ENCODE data around the gene SSC4D.
"Not testable (repeated sequence)": the region's sequence is repeated elsewhere in the genome, so short reads cannot be mapped to it uniquely, and the experiment has no call there.

SSC4D gene

DNA sequence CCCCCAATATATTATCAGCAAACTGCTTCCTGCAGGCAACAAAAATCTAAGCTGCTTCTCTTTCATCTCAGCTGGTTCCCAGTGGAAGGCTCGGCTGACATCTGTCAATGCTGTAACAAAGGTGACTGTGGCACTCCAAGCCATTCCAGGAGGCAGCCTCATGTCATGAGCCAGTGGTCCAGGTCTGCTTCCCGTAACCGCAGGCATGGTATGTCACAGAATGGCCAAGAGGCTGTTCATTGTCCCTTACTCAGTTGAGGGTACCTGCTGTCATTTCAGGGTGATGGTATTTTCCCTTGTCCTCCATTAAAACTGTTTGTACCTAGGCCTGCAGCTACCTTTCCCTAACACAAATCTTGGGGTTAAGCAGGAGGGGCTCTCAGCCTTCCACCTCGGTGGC, 30.9 kb upstream of the SSC4D start:
- not testable (repeated sequence) for H3K79me2 ChIP-seq (ENCODE audit: insufficient read depth, low read length); H3K4me2 ChIP-seq (ENCODE audit: insufficient read depth, low read length); H2AFZ ChIP-seq (ENCODE audit: low read depth, low read length); H3K4me3 ChIP-seq (ENCODE audit: low read depth in 1 of 2, low read length in 2 of 2); H3K27me3 ChIP-seq (ENCODE audit: insufficient read depth, low read length, poor library complexity); DNase-seq; H4K20me1 ChIP-seq (ENCODE audit: insufficient read depth, low read length); ATAC-seq (ENCODE audit: insufficient read depth, low read depth); H3K9me3 ChIP-seq (ENCODE audit: insufficient read depth, low read length, severe bottlenecking); H3K9ac ChIP-seq (ENCODE audit: low read depth, low read length); H3K27ac ChIP-seq (ENCODE audit: low read length); H3K36me3 ChIP-seq (ENCODE audit: insufficient read depth, low read length); H3K4me1 ChIP-seq (ENCODE audit: insufficient read depth, low read length)

DNA sequence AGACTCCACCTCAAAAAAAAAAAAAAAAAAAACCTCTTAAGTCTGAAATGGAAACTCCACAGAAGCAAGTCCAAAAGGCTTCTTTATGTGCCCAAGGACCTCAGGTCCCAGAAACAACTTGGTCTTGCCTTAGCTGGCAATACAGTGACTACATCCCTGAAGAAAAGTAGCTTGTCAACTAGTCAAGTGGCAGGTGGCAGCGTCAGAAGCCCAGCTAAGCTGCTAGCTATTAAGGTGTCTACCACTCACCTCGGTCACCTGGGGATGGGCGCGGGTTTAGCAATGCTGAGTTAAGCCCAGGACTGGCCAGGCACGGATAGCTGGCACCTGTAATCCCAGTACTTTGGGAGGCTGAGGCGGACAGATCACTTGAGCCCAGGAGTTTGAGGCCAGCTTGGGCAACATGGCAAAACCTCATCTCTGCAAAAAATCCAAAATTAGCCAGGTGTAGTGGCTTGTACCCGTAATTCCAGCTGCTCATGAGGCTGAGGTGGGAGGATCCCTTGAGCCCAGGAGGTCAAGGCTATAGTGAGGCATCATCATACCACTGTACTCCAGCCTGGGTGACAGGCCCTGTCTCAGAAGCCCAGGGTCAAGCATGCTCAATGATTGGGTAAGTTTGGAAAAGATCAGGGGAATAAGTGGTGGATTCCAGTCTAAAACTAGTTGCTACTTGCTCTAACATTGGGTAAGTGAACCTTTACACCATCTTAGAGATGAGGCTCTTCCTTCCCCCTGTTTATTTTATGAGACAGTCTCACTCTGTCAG, 29.8 kb upstream of the SSC4D start:
- not testable (repeated sequence) for ATAC-seq (ENCODE audit: insufficient read depth, low read depth); H3K4me2 ChIP-seq (ENCODE audit: insufficient read depth, low read length); DNase-seq

DNA sequence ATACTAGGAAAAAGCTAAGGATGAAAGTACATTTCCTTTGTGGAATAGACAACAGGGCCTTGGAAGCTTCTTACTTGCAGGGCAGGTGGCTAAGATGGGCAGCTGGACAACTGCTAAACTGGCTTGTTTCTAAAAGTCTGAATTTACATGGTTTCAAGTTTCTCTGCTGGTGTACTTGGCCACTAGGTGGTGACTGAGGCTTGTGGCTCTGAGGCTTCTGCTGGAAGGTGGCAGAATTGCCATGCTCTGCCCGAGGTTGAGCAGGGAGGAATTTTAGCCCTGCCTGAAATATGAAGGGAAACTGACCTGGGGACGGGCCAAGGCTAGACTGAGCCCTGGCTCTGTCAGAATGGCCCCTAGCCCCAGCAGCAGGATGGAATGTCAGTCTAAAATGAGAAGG, 28.4 kb upstream of the SSC4D start:
- H3K4me1 ChIP-seq (ENCODE audit: insufficient read depth, low read length); H3K36me3 ChIP-seq (ENCODE audit: insufficient read depth, low read length); H2AFZ ChIP-seq (ENCODE audit: low read depth, low read length); H3K4me3 ChIP-seq (ENCODE audit: low read depth in 1 of 2, low read length in 2 of 2); H3K27ac ChIP-seq (ENCODE audit: low read length); H3K9me3 ChIP-seq (ENCODE audit: insufficient read depth, low read length, severe bottlenecking); H3K79me2 ChIP-seq (ENCODE audit: insufficient read depth, low read length); H4K20me1 ChIP-seq (ENCODE audit: insufficient read depth, low read length); H3K4me2 ChIP-seq (ENCODE audit: insufficient read depth, low read length); H3K27me3 ChIP-seq (ENCODE audit: insufficient read depth, low read length, poor library complexity); H3K9ac ChIP-seq (ENCODE audit: low read depth, low read length): not testable (repeated sequence)
- DNase-seq (peak; percentile 77), ATAC-seq (ENCODE audit: insufficient read depth, low read depth) (peak; percentile 88)
- TF ChIP-seq, protein P1, sequence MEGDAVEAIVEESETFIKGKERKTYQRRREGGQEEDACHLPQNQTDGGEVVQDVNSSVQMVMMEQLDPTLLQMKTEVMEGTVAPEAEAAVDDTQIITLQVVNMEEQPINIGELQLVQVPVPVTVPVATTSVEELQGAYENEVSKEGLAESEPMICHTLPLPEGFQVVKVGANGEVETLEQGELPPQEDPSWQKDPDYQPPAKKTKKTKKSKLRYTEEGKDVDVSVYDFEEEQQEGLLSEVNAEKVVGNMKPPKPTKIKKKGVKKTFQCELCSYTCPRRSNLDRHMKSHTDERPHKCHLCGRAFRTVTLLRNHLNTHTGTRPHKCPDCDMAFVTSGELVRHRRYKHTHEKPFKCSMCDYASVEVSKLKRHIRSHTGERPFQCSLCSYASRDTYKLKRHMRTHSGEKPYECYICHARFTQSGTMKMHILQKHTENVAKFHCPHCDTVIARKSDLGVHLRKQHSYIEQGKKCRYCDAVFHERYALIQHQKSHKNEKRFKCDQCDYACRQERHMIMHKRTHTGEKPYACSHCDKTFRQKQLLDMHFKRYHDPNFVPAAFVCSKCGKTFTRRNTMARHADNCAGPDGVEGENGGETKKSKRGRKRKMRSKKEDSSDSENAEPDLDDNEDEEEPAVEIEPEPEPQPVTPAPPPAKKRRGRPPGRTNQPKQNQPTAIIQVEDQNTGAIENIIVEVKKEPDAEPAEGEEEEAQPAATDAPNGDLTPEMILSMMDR (IDR thresholded peaks at IDR 0.05; ENCODE audit: borderline replicate concordance, extremely low read depth, low read length, poor library complexity, severe bottlenecking) = peak; percentile 62

More for the DNA sequence above, 29.8 kb upstream of the SSC4D start:
- H3K9ac ChIP-seq (ENCODE audit: low read depth, low read length); H3K4me3 ChIP-seq (ENCODE audit: low read depth in 1 of 2, low read length in 2 of 2); H4K20me1 ChIP-seq (ENCODE audit: insufficient read depth, low read length); H3K4me1 ChIP-seq (ENCODE audit: insufficient read depth, low read length); H3K27me3 ChIP-seq (ENCODE audit: insufficient read depth, low read length, poor library complexity); H3K79me2 ChIP-seq (ENCODE audit: insufficient read depth, low read length); H3K27ac ChIP-seq (ENCODE audit: low read length); H3K36me3 ChIP-seq (ENCODE audit: insufficient read depth, low read length); H3K9me3 ChIP-seq (ENCODE audit: insufficient read depth, low read length, severe bottlenecking); H2AFZ ChIP-seq (ENCODE audit: low read depth, low read length): not testable (repeated sequence)

DNA sequence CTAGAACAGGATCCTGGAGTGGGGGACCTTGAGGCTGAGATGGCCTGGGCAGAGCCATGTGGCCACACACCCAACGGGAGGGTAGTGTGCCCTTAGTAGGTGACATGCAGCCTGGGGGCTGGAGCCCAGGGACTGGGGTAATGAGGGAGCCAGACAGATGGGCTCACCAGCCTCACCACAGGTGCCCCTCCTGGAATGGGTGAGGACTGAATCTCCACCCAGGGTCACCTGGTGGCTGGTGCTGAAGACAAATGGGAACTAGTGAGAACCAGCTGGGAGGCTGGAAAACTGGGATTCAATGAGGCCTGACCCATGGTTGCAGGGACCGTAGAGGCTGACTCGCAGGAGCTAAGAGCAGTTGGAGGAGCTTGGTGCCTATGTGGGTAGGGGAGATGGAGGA, 21.3 kb upstream of the SSC4D start:
- no peak for TF ChIP-seq EZH2 (IDR thresholded peaks at IDR 0.05; ENCODE audit: borderline replicate concordance, low read depth, low read length, severe bottlenecking)
- TF ChIP-seq, protein P1 (IDR thresholded peaks at IDR 0.05; ENCODE audit: borderline replicate concordance, extremely low read depth, low read length, poor library complexity, severe bottlenecking) = no peak
- no peaks in the 10 kb centered on the region for H3K9me3 ChIP-seq (ENCODE audit: insufficient read depth, low read length, severe bottlenecking)
- H3K4me2 ChIP-seq (ENCODE audit: insufficient read depth, low read length) = no peak overlapping the region
- ATAC-seq (ENCODE audit: insufficient read depth, low read depth) (no peak), DNase-seq (no peak)
- no peak overlapping the region for H3K4me3 ChIP-seq (ENCODE audit: low read depth in 1 of 2, low read length in 2 of 2)
- H3K36me3 ChIP-seq (ENCODE audit: insufficient read depth, low read length) = peaks cover 3% of the 10 kb centered on the region; the same call in 1 of the 2 replicates
- no peak overlapping the region for H2AFZ ChIP-seq (ENCODE audit: low read depth, low read length)
- no peak overlapping the region for H3K9ac ChIP-seq (ENCODE audit: low read depth, low read length)
- no peak overlapping the region for H3K27ac ChIP-seq (ENCODE audit: low read length)
- H3K79me2 ChIP-seq (ENCODE audit: insufficient read depth, low read length) = no peaks in the 10 kb centered on the region
- H4K20me1 ChIP-seq (ENCODE audit: insufficient read depth, low read length) = peaks cover 2% of the 10 kb centered on the region; the same call in 1 of the 2 replicates
- H3K4me1 ChIP-seq (ENCODE audit: insufficient read depth, low read length) = no peaks in the 10 kb centered on the region
- no peaks in the 10 kb centered on the region for H3K27me3 ChIP-seq (ENCODE audit: insufficient read depth, low read length, poor library complexity)

Data from DND-41 (cell line).